Neural cell (in vitro differentiated cells): Measurements from ENCODE around the gene ST3GAL4. TPM values are rescaled to one million over a fixed set of nuclear protein-coding genes. Genes with fewer than 3 reads are reported as not detected.

Experiments
- H2AFZ ChIP-seq: fragments of 200-600, 300-800 bp; sonication (generic), shearing (Covaris generic); 2 replicates; pipeline ENCODE4 v1.6.0; 2014; ENCODE audit warnings: low read depth, mild to moderate bottlenecking, antibody characterized with exemption, low read length, moderate library complexity
- H3F3A ChIP-seq: fragments of 200-600 bp; shearing (Covaris generic); 2 replicates; pipeline ENCODE4 v1.6.1; 2016; ENCODE audit warnings: mild to moderate bottlenecking, moderate library complexity, mixed read lengths, antibody characterized with exemption, low read length; ENCODE audit not compliant: insufficient read depth, poor library complexity, severe bottlenecking
- H3K27ac ChIP-seq: fragments of 200-600, 300-800 bp; sonication (generic), shearing (Covaris generic); 2 replicates; pipeline ENCODE4 v1.5.1; 2014; ENCODE audit warnings: mild to moderate bottlenecking, low read length, moderate library complexity
- H3K27me3 ChIP-seq: fragments of 300-800, 200-600 bp; sonication (generic), shearing (Covaris generic); 2 replicates; pipeline ENCODE4 v1.6.0; 2014; ENCODE audit warnings: mild to moderate bottlenecking, low read depth, low read length, moderate library complexity; ENCODE audit not compliant: insufficient read depth
- H3K36me3 ChIP-seq: fragments of 300-800, 200-600 bp; sonication (generic), shearing (Covaris generic); 2 replicates; pipeline ENCODE4 v1.5.1; 2014; ENCODE audit warnings: mild to moderate bottlenecking, antibody characterized with exemption, low read length, moderate library complexity; ENCODE audit not compliant: insufficient read depth
- H3K4me2 ChIP-seq: fragments of 300-800, 200-600 bp; sonication (generic), shearing (Covaris generic); 2 replicates; pipeline ENCODE4 v1.6.0; 2014; ENCODE audit warnings: mild to moderate bottlenecking, low read length
- H3K4me3 ChIP-seq: fragments of 300-800, 200-600 bp; sonication (generic), shearing (Covaris generic); 2 replicates; pipeline ENCODE4 v1.5.1; 2014; ENCODE audit warnings: mild to moderate bottlenecking, low read length, moderate library complexity
- H3K79me2 ChIP-seq: fragments of 200-600 bp; shearing (Covaris generic); replicated peaks from 2 replicates; pipeline ENCODE4 v1.6.0; 2014; ENCODE audit warnings: mild to moderate bottlenecking, low read length, moderate library complexity; ENCODE audit not compliant: insufficient read depth
- H3K9ac ChIP-seq: fragments of 300-800, 200-600 bp; sonication (generic), shearing (Covaris generic); 2 replicates; pipeline ENCODE4 v1.6.1; 2016; ENCODE audit warnings: mild to moderate bottlenecking, low read length, mixed read lengths
- H3K9me2 ChIP-seq: fragments of 200-600 bp; shearing (Covaris generic); 2 replicates; pipeline ENCODE4 v1.6.1; 2016; ENCODE audit warnings: mild to moderate bottlenecking, low read length, mixed read lengths; ENCODE audit not compliant: insufficient read depth
- H3K9me3 ChIP-seq: fragments of 200-600, 300-800 bp; sonication (generic), shearing (Covaris generic); 2 replicates; pipeline ENCODE4 v1.6.1; 2016; ENCODE audit warnings: mild to moderate bottlenecking, mixed run types, low read length, moderate library complexity, mixed read lengths
- H4K20me1 ChIP-seq: fragments of 200-600 bp; shearing (Covaris generic); 2 replicates; pipeline ENCODE4 v1.6.1; 2016; ENCODE audit warnings: mild to moderate bottlenecking, mixed run types; ENCODE audit not compliant: insufficient read depth
- CTCF ChIP-seq: fragments of 450-650 bp; IDR thresholded peaks from 2 replicates; pipeline ENCODE4 v1.5.1; 2014; ENCODE audit warnings: antibody characterized with exemption, mild to moderate bottlenecking, moderate library complexity; ENCODE audit not compliant: poor library complexity, severe bottlenecking
- EP300 ChIP-seq: fragments of 450-650 bp; conservative IDR thresholded peaks from 2 replicates; pipeline ENCODE4 v1.6.1; 2014; ENCODE audit warnings: antibody characterized with exemption, mild to moderate bottlenecking, moderate library complexity; ENCODE audit not compliant: poor library complexity, severe bottlenecking
- EZH2 ChIP-seq: fragments of 200-600, 300-800 bp; shearing (Covaris generic), sonication (generic); IDR thresholded peaks from 2 replicates; pipeline ENCODE4 v1.6.1; 2014; ENCODE audit warnings: antibody characterized with exemption, low read length, borderline replicate concordance, mild to moderate bottlenecking; ENCODE audit not compliant: insufficient read depth, poor library complexity, severe bottlenecking
- MXI1 ChIP-seq: fragments of 450-650 bp; conservative IDR thresholded peaks from 2 replicates; pipeline ENCODE4 v1.6.1; 2014; ENCODE audit warnings: antibody characterized with exemption, mild to moderate bottlenecking; ENCODE audit not compliant: poor library complexity, severe bottlenecking
- POLR2AphosphoS5 ChIP-seq: IDR thresholded peaks from 2 replicates; pipeline ENCODE4 v1.6.1; 2012
- RAD21 ChIP-seq: fragments of 450-650 bp; conservative IDR thresholded peaks from 2 replicates; pipeline ENCODE4 v1.6.1; 2014; ENCODE audit warnings: antibody characterized with exemption, mild to moderate bottlenecking, moderate library complexity
- REST ChIP-seq: IDR thresholded peaks from 2 replicates; pipeline ENCODE4 v1.6.1; 2012; ENCODE audit warnings: borderline replicate concordance
- SMC3 ChIP-seq: fragments of 450-650 bp; conservative IDR thresholded peaks from 2 replicates; pipeline ENCODE4 v1.6.1; 2014; ENCODE audit warnings: antibody characterized with exemption, mild to moderate bottlenecking, moderate library complexity; ENCODE audit not compliant: poor library complexity
- TAF1 ChIP-seq: IDR thresholded peaks from 2 replicates; pipeline ENCODE4 v1.6.1; 2012; ENCODE audit warnings: low read depth
- polyA plus RNA-seq: library from polyadenylated mRNA; depleted of rRNA; stranded (reverse); fragments of >200 nt; gene quantifications from 2 replicates; pipeline ENCODE4 v1.2.3, GENCODE V29; 2014

ST3GAL4 gene
- polyA plus RNA-seq, 1 donor from 2014 or later = 46.1 TPM

- Histone ChIP-seq H3K4me2 (no peak overlapping the region), H3F3A (no peaks in the 10 kb centered on the region), H3K79me2 (no peaks in the 10 kb centered on the region), H3K27ac (no peak overlapping the region), H3K4me3 (no peak overlapping the region), H2AFZ (no peak overlapping the region), H3K27me3 (no peaks in the 10 kb centered on the region), H4K20me1 (no peaks in the 10 kb centered on the region), H3K9ac (no peak overlapping the region), H3K9me3 (no peaks in the 10 kb centered on the region), H3K36me3 (no peaks in the 10 kb centered on the region), H3K9me2 (no peaks in the 10 kb centered on the region)
- TF ChIP-seq POLR2AphosphoS5 (no peak), EZH2 (no peak), RAD21 (no peak), SMC3 (no peak), CTCF (no peak), MXI1 (no peak), EP300 (no peak), REST (no peak), TAF1 (no peak)
Observed at GRCh38 chr11:126327281-126328000, 28.0 kb upstream of the ST3GAL4 start.

GRCh38 chr11:126328001-126328390 lies 27.5 kb upstream of the ST3GAL4 start:
- no peak overlapping the region for H2AFZ ChIP-seq
- no peaks in the 10 kb centered on the region for H3K79me2 ChIP-seq
- H3K9me3 ChIP-seq = no peaks in the 10 kb centered on the region
- no peak overlapping the region for H3K4me2 ChIP-seq
- TF ChIP-seq CTCF (no peak), SMC3 (no peak), REST (no peak), EZH2 (no peak), RAD21 (no peak), EP300 (no peak), MXI1 (no peak)
- no peaks in the 10 kb centered on the region for H3K27me3 ChIP-seq
- no peaks in the 10 kb centered on the region for H4K20me1 ChIP-seq
- H3F3A ChIP-seq = no peaks in the 10 kb centered on the region
- H3K27ac ChIP-seq = no peak overlapping the region
- H3K4me3 ChIP-seq = no peak overlapping the region
- H3K9me2 ChIP-seq = no peaks in the 10 kb centered on the region
- no peaks in the 10 kb centered on the region for H3K36me3 ChIP-seq
- no peak overlapping the region for H3K9ac ChIP-seq
